ENCODE data around the gene TRIM9. TPM values are rescaled to one million over a fixed set of nuclear protein-coding genes. Genes with fewer than 3 reads are reported as not detected.

TRIM9 gene
- total RNA-seq, 6 experiments from 2014 or later: 0.07 to 1.9 (median 0.32) TPM

- Histone ChIP-seq H3K4me1 (no peaks in the 10 kb centered on the region), H3K27ac (no peak overlapping the region), H3K27me3 (no peaks in the 10 kb centered on the region), H3K36me3 (no peaks in the 10 kb centered on the region), H3K4me3 (no peak overlapping the region), H3K9me3 (no peaks in the 10 kb centered on the region)
- no peak for TF ChIP-seq CTCF (IDR thresholded peaks at IDR 0.05)
- no peak for TF ChIP-seq POLR2A (IDR thresholded peaks at IDR 0.05)
- ATAC-seq: no peak
- intact Hi-C loops (cut with DNase I): no loop called here
- DNase-seq: no peak
- 33% methylated on average over 3 of the region's 3 CpGs for WGBS (ENCODE audit: insufficient coverage, low coverage, low lambda C conversion rate, missing lambda C conversion rate)
Observed at GRCh38 chr14:51109651-51110050, 14.7 kb upstream of the TRIM9 start.

DNA sequence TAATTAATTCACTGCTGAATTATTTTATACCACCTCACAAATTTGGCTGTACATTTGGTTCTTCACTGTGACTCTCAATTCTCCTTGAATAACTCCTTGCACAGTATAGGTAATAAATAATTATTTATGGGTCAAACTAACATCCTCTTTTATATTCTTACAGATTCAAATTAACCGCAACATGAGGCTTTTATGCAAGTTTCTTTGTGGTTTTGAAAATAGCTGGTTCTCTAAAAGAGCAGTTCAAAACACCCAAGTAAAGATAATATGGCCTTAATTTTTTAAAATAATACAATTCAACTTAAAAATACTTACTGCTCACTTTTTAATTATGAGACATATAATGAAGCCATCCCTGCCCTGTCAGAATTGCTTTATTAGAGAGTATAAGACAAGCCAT lies 12.9 kb upstream of the TRIM9 start:
- no peak overlapping the region for H3K4me3 ChIP-seq
- H3K27me3 ChIP-seq: no peaks in the 10 kb centered on the region
- H3K36me3 ChIP-seq: no peaks in the 10 kb centered on the region
- no peak overlapping the region for H3K27ac ChIP-seq
- no peaks in the 10 kb centered on the region for H3K9me3 ChIP-seq
- TF ChIP-seq POLR2A (IDR thresholded peaks at IDR 0.05): no peak
- no peak for TF ChIP-seq CTCF (IDR thresholded peaks at IDR 0.05)
- DNase-seq (no peak), ATAC-seq (no peak)
- WGBS (ENCODE audit: insufficient coverage, low coverage, low lambda C conversion rate, missing lambda C conversion rate): 64% methylated on average over 1 of the region's 1 CpG
- no peaks in the 10 kb centered on the region for H3K4me1 ChIP-seq
- intact Hi-C loops (cut with DNase I): no loop called here

- Histone ChIP-seq H3K9me3 (no peaks in the 10 kb centered on the region), H3K4me1 (no peaks in the 10 kb centered on the region), H3K27ac (no peak overlapping the region), H3K36me3 (no peaks in the 10 kb centered on the region), H3K27me3 (no peaks in the 10 kb centered on the region), H3K4me3 (no peak overlapping the region)
- TF ChIP-seq CTCF (IDR thresholded peaks at IDR 0.05) (no peak), POLR2A (IDR thresholded peaks at IDR 0.05) (no peak)
- DNase-seq: no peak
- intact Hi-C loops (cut with DNase I): no loop called here
- ATAC-seq: no peak
Observed at GRCh38 chr14:51104467-51104866, 9.6 kb upstream of the TRIM9 start.

GRCh38 chr14:51097287-51097686 lies 2.4 kb upstream of the TRIM9 start:
- H3K4me1 ChIP-seq: peaks cover 0 to 19% (median 2%) of the 10 kb centered on the region in 4 donors
- DNase-seq: no peak
- WGBS (ENCODE audit: insufficient coverage, low coverage, low lambda C conversion rate, missing lambda C conversion rate): 52% methylated on average over 1 of the region's 1 CpG
- no peaks in the 10 kb centered on the region for H3K36me3 ChIP-seq
- H3K9me3 ChIP-seq: no peaks in the 10 kb centered on the region
- intact Hi-C loops (cut with DNase I): no loop called here
- TF ChIP-seq CTCF (IDR thresholded peaks at IDR 0.05) (no peak), POLR2A (IDR thresholded peaks at IDR 0.05) (no peak)
- ATAC-seq: no peak
- H3K27ac ChIP-seq: no peak overlapping the region
- H3K4me3 ChIP-seq: no peak overlapping the region
- peaks cover 0 to 20% of the 10 kb centered on the region in 2 donors for H3K27me3 ChIP-seq

- Histone ChIP-seq H3K36me3 (no peaks in the 10 kb centered on the region), H3K27me3 (peaks cover 0 to 20% of the 10 kb centered on the region in 2 donors), H3K27ac (no peak overlapping the region), H3K4me1 (peaks cover 0 to 19% (median 2%) of the 10 kb centered on the region in 4 donors), H3K9me3 (no peaks in the 10 kb centered on the region), H3K4me3 (no peak overlapping the region)
- intact Hi-C loops (cut with DNase I): no loop called here
- ATAC-seq (no peak), DNase-seq (no peak)
- WGBS (ENCODE audit: insufficient coverage, low coverage, low lambda C conversion rate, missing lambda C conversion rate): 79% methylated on average over 2 of the region's 2 CpGs
- TF ChIP-seq CTCF (IDR thresholded peaks at IDR 0.05) (no peak), POLR2A (IDR thresholded peaks at IDR 0.05) (no peak)
Observed at GRCh38 chr14:51096870-51097269, 2.0 kb upstream of the TRIM9 start.

Measured in right lobe of liver (tissue), 6 donors.